H1 (cell line): Measurements from ENCODE around the gene OLR1.

Source experiments
- CEBPB ChIP-seq: IDR thresholded peaks from 2 replicates; pipeline ENCODE4 v1.6.1; 2012; ENCODE audit warnings: low read depth, low read length
- CHD1 ChIP-seq: IDR thresholded peaks from 2 replicates; pipeline ENCODE4 v1.6.1; 2012; ENCODE audit warnings: low read depth, low read length, improper control_type of control experiment
- CHD2 ChIP-seq: IDR thresholded peaks from 2 replicates; pipeline ENCODE4 v1.6.1; 2012; ENCODE audit warnings: low read length, improper control_type of control experiment
- CTBP2 ChIP-seq: IDR thresholded peaks from 2 replicates; pipeline ENCODE4 v1.7.0; 2011; ENCODE audit warnings: borderline replicate concordance, mild to moderate bottlenecking, moderate library complexity, mixed read lengths, low read length; ENCODE audit not compliant: insufficient read depth, insufficient read length
- EP300 ChIP-seq, 2 experiments: IDR thresholded peaks; 1 replicate in 1 of 2; 2 replicates in 1 of 2; pipeline ENCODE4 v1.6.1; 2011 to 2012; ENCODE audit warnings: low read depth in 2 of 2, low read length in 2 of 2, mild to moderate bottlenecking in 2 of 2, borderline replicate concordance in 1 of 2, inconsistent platforms in 1 of 2, moderate library complexity in 1 of 2
- RNF2 ChIP-seq: fragments of 200-900, 300-1000 bp; sonication (generic); IDR thresholded peaks from 2 replicates; pipeline ENCODE4 v1.7.1; 2016; ENCODE audit warnings: borderline replicate concordance, low read depth, mild to moderate bottlenecking, antibody characterized with exemption, low read length; ENCODE audit not compliant: poor library complexity, severe bottlenecking; ENCODE audit errors: missing control alignments
- TF ChIP-seq, protein P1 (sequence below), 3 experiments: IDR thresholded peaks; 1 replicate in 2 of 3; 2 replicates in 1 of 3; pipeline versions ENCODE4 v1.5.1 to v1.6.1; 2011; ENCODE audit warnings: low read length in 3 of 3, mild to moderate bottlenecking in 3 of 3, inconsistent platforms in 2 of 3, low read depth in 1 of 3, moderate library complexity in 1 of 3; ENCODE audit not compliant: insufficient read depth in 1 of 3; ENCODE audit errors: control extremely low read depth in 1 of 3

DNA sequence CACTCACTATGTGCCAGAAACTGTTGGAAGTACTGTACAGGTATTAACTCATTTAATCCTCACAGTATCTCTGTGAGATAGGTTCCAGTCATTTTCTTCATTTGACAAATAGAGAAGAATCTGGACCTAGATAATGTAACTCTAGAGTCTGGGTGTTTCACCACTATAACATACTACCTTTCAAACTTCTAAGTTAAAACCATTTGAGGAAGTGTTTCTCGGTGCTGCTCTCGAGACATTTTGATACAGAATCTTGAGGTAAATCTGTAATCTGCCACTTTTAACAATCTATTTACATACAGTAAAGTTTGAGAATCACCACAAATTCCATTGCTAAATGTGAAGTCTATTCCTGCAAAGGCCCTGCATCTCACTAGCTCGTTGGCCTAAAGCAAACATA, 8.8 kb downstream of the OLR1 start:
- TF ChIP-seq CHD2: no peak
- TF ChIP-seq, protein P1, sequence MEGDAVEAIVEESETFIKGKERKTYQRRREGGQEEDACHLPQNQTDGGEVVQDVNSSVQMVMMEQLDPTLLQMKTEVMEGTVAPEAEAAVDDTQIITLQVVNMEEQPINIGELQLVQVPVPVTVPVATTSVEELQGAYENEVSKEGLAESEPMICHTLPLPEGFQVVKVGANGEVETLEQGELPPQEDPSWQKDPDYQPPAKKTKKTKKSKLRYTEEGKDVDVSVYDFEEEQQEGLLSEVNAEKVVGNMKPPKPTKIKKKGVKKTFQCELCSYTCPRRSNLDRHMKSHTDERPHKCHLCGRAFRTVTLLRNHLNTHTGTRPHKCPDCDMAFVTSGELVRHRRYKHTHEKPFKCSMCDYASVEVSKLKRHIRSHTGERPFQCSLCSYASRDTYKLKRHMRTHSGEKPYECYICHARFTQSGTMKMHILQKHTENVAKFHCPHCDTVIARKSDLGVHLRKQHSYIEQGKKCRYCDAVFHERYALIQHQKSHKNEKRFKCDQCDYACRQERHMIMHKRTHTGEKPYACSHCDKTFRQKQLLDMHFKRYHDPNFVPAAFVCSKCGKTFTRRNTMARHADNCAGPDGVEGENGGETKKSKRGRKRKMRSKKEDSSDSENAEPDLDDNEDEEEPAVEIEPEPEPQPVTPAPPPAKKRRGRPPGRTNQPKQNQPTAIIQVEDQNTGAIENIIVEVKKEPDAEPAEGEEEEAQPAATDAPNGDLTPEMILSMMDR (IDR thresholded peaks at IDR 0.05; ENCODE audit: control extremely low read depth in 1 of 3, insufficient read depth in 1 of 3, low read depth in 1 of 3, low read length in 3 of 3): no peak
- no peak for TF ChIP-seq CHD1
- TF ChIP-seq CEBPB: no peak
- TF ChIP-seq CTBP2: no peak
- TF ChIP-seq EP300 (IDR thresholded peaks at IDR 0.05; ENCODE audit: borderline replicate concordance in 1 of 2, low read depth in 2 of 2, low read length in 2 of 2): no peak
- TF ChIP-seq RNF2: no peak
